ENCODE measurements around the gene CDT1. TPM values are rescaled to one million over a fixed set of nuclear protein-coding genes. Genes with fewer than 3 reads are reported as not detected.
"Not testable (repeated sequence)": the region's sequence is repeated elsewhere in the genome, so short reads cannot be mapped to it uniquely, and the experiment has no call there.

CDT1 gene
- total RNA-seq, 1 donor from 2014 or later, result 3.2 TPM

GRCh38 chr16:88816736-88817535 is 13.3 kb downstream of the CDT1 start:
- no peak for DNase-seq (ENCODE audit: low spot score)

- no peak for DNase-seq (ENCODE audit: low spot score)
Measured at GRCh38 chr16:88817785-88818574, 14.4 kb downstream of the CDT1 start.

DNA sequence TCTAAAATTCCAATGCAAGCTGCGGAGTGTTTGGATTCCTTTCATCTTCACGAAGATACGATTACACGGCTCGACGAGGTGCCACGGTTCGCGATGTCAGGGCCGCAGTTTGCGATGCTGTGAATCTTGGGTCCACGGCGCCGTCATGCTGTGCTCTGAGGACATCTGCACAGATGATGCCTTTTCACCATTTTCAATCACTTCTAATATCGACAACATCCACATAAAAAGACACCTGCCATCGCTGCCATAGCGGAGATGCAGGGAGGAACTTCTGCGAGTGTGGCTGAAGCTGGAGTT is 14.9 kb downstream of the CDT1 start:
- DNase-seq (ENCODE audit: low spot score), result no peak

DNA sequence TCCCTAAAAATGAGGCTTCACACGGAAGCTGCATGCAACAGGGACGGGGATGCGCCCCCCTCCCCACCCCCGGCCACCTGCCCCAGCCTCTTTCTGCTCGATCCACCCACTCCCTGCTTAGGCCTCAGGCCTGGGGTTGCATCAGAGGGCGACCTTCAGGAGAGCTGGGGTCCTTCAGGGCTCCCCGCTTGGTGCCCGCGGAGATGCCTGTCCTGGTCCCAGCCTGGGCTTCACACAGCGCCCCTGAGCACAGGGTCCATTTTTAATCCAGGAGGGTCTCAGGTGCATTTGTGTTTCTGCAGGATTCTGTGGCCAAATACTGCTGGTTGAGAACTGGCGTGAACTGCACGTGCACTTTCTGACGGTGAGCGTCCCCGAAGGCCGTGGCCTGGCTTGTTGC is 15.5 kb downstream of the CDT1 start:
- DNase-seq (ENCODE audit: low spot score), result no peak

- DNase-seq (ENCODE audit: low spot score), result no peak
Measured at GRCh38 chr16:88820385-88821025, 16.9 kb downstream of the CDT1 start.

GRCh38 chr16:88821168-88821850 is 17.7 kb downstream of the CDT1 start:
- DNase-seq (ENCODE audit: low spot score), result no peak

GRCh38 chr16:88822281-88823040 is 18.9 kb downstream of the CDT1 start:
- no peak for DNase-seq (ENCODE audit: low spot score)

GRCh38 chr16:88823646-88824045 is 20.1 kb downstream of the CDT1 start:
- not testable (repeated sequence) for DNase-seq (ENCODE audit: low spot score)

GRCh38 chr16:88824256-88825077 is 20.9 kb downstream of the CDT1 start:
- no peak for DNase-seq (ENCODE audit: low spot score)

- no peak for DNase-seq (ENCODE audit: low spot score)
Measured at GRCh38 chr16:88825146-88825545, 21.6 kb downstream of the CDT1 start.

- peak; percentile 60 for DNase-seq (ENCODE audit: low spot score)
Measured at GRCh38 chr16:88826070-88826840, 22.7 kb downstream of the CDT1 start.

- DNase-seq (ENCODE audit: low spot score), result no peak
Measured at GRCh38 chr16:88827727-88828126, 24.1 kb downstream of the CDT1 start.

- no peak for DNase-seq (ENCODE audit: low spot score)
Measured at GRCh38 chr16:88828711-88829110, 25.1 kb downstream of the CDT1 start.

DNA sequence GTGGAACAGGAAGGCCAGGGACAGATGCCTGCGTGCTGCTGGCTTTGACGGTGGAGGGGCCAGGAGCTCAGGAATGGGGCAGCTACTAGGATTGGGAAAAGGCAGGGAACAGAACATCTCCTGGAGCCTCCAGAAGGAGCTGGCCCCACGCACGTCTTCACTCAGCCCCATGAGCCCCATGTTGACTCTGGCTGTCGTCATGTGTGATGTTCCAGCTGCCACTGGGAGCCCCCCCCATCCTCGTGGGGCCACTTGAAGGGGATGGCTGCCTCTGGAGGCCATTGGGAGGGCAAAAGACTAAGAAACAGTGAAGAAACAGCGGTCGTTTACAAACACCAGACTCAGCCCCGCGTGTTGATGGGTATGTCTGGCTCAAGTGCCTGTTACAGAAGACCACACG is 26.7 kb downstream of the CDT1 start:
- DNase-seq (ENCODE audit: low spot score), result peak; percentile 60

DNA sequence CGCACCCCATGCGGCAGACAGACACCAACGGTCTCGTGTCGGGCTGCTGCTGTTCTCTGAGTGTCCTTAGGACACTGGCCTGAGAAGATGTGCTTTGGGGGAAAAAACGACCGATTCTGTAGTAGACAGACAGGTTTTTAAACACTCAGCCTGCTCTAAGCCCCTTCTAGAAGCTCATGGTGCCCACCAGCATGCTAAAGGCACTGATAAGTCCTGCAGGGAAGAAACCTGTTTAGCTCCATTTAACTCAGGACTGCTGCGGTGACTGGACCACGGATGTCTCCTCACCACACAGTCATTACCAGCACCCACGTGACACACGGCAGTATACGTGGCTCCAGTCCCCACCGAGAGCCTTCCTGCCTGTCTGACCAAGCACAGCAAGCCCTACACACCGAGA is 27.2 kb downstream of the CDT1 start:
- no peak for DNase-seq (ENCODE audit: low spot score)

DNA sequence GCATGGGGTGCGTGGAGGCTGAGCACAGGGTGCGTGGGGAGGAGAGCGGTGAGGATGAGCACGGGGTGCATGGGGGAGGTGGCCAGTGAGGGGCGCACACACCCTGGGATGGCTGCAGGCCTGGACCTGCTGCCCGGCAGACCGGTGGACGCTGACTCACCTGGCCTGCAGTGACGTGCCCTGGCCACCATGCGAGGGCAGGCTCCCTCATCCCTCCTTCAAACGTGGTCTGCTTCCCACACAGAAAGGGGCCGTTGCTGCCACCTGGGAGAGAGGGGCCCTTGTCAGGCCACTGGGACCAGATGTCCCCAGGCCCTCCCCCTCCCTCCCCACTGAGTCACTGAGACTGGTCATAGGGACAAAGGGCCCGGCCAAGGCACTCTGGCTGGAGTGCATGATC is 28.2 kb downstream of the CDT1 start:
- no peak for DNase-seq (ENCODE audit: low spot score)

DNA sequence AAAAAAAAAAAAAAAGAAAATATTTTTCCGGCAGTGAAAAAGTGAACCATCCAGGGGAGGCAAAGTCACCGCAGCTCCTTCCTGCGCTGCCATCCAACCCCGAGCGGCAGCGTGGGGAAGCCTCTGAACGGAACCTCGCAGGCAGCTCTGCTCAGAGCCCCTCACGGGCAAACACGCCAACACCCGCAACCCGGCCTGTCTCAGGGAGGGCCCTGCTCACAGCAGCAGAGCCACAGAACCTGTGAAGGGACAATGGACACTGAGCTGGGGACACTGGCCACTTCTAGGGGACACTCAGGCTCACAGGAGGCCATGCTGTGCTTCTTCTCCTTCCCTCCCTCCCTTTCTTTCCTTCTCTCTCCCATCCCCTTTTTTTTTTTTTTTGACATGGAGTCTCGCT is 29.5 kb downstream of the CDT1 start:
- DNase-seq (ENCODE audit: low spot score), result no peak

DNA sequence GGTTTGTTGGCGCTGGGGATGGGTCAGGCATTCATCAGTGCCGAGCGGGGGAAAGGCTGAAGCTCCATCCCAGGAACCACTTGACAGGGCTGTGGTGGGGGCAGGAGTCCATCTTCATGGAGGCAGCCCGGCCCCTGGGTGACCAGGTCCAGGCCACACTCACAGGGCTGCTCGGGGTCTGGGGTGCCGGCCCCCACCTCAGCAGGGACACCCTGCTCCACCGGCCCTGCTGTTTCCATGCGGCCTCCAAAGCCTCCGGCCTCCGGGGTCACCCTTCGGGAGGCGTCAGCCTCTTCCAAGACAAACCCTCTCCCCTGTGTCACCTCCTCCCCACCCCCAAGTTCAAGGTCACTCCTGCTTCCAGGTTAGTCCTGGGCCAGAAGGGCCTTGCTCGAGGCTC is 31.1 kb downstream of the CDT1 start:
- no peak for DNase-seq (ENCODE audit: low spot score)

DNA sequence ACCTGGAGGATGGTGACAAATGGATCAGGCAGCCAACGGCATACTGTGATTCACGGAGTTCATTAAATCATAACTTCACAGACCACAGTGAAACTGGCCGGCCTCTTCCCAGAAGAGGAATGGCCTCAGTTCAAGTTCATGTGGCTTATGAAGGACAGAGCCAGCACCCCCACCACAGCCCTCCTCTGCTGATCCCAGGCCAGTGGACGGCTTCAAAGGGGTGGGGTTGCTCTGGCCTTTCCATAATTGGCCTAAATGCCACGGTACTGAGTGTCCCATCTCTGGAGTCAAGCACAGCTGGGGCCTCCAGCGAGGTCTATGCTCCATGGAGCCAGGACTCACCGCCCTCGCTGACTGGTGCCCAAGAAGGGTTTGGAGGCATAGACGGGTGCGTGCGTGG is 31.8 kb downstream of the CDT1 start:
- no peak for DNase-seq (ENCODE audit: low spot score)

- DNase-seq (ENCODE audit: low spot score), result no peak
Measured at GRCh38 chr16:88835818-88836217, 32.2 kb downstream of the CDT1 start.

All from mucosa of gallbladder (tissue), 1 donor.